GM15510 (cell line): ENCODE results near the gene ENO4.

Experiments
- POLR2A ChIP-seq: IDR thresholded peaks from 3 replicates; pipeline ENCODE4 v1.6.1; 2011; ENCODE audit warnings: borderline replicate concordance; ENCODE audit not compliant: insufficient read length; ENCODE audit errors: extremely low read depth

Gene ENO4

DNA sequence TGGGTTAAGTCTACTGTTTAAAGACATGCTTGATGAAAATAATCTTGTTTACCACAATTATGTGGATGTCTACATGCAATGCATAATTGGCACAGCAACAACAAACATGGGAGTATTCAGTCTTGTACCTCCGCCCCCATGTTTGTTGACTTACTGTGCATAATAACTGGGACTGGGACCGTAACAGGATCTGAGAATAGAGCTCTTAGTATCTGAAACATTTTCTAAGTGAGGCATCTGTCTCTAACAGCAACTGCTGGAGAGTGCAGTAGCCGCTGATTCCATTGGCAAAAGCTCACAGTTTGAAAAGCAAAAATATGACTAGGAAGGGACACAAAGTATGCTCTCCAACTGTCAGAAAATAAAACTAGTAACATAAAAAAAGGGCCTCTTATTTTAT lies 61.6 kb downstream of the ENO4 start:
- TF ChIP-seq POLR2A = no peak

DNA sequence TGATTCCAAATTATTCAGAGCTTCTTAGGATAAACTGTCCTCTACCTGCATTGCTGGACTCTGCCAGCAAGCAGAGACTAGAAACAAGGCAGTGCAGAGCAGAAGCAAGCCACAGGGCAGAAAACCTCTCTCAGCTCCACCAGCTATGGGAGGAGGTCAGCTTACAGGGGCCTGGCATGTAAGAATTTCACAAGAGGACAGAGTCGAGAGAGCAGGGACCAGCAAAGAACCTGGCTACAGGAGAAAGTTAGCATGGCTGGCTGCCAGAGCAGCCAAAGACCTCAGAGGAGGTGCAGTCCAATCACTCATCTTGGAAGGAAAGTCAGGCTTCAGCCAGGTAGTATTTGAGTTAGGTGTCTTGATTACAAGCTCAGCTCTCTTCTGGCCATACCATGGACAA lies 62.9 kb downstream of the ENO4 start:
- no peak for TF ChIP-seq POLR2A

DNA sequence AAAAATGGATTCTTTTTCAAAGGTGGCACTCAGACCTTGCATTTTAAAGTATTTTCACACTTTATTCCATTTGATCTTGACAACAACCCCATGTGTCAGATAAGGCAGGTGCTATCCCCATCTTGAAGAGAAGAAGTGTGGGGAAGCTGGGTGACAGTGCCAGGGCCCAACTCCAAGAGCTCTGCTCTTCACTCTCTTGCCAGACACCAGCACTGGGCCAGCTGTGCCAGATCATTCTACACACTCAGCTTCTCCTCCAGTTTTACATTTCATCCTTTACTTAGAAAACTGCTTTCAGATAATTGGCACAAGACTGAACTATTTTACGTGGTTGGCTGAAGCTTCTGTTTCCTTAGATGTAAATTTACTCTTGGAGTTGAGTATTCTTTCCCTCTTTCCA lies 64.4 kb downstream of the ENO4 start:
- no peak for TF ChIP-seq POLR2A

DNA sequence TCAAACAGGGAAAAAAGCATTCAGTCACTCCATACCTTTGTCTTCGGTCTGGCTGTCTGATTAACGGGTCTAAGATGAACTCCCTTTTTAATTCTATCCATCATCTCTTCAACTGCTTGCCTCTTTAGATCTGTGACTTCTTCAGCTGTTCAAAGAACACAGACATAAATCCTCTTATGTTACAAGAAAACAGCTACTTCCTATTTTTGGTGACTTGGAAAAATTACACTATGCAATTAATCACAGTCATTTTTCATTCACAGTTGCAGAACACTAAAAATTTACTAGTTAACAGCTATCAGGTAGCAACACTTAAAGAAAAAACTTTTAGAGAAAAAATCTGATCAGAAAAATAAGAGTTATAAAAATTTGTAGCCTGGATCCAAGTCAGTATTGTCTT lies 66.0 kb downstream of the ENO4 start:
- TF ChIP-seq POLR2A = no peak

DNA sequence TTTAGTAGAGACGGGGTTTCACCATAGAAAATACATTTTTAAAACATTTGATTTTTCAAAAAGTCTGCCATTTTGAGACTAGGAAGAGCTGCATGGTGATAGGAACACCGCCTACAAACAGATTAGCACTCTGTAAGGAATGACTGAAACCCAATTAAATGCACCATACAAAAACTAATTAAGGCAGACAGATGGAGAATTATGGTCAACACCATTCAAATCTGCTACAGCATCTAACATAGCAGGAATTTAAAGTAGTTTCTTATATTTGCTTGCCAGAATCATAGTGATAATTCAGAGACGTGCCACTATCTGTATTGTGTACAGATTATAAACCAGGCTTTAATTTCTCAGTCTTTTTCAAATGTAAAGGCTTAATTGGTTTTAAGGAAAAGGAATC lies 68.2 kb downstream of the ENO4 start:
- no peak for TF ChIP-seq POLR2A

DNA sequence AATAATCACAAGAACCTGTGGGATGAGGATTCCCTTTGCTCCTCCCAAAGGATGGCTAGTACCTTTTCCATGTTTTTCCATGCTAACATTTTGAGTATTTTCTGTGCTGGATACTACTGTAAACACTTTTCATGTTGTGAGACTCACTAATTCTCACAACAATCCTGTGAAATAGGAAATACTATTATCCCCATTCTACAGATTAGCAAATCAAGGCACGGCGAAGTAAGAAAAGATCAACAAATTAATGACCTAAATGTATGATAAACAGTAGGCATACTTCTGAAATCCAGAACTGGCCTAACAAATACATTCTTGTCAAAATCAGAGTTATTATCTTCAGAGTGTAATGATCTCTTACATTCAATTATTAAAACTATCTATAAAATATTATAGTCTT lies 69.3 kb downstream of the ENO4 start:
- TF ChIP-seq POLR2A = no peak

DNA sequence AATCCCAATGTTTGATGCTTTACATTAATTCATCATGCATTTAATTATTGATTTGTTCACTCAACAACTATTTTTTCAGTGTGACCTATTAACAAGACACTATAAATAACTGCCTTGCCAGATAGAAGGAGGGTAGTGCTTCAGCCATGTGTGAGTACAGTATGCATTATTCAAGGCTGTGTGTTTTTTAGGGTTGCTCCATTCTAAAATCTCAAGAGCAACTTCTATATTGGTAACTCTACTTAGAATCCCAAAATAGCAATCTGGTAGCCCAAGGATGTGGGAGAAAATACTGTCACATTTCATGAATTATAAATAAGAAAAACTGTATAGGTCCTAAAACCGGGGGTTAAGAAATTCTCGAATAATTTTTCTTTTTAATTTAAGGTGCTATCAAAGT lies 69.9 kb downstream of the ENO4 start:
- no peak for TF ChIP-seq POLR2A

DNA sequence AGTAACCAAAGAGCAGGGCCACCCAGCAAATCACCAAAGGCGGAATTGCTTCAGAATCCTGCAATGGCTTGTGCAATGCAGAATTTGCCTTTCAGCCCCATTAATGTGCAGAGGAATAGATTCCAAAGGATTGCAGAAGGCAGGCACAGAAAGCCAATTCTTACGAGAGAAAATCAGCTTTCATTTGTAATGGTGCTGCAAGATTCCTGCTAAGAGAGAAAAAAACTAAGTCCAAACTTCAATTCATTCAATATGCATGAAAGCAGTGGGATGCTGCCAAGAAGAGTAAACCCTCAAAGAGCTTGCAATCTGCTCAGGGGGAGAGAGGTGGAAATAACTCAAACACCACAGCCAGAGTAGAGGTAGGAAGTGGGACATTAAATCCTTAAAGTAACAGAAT lies 70.4 kb downstream of the ENO4 start:
- no peak for TF ChIP-seq POLR2A

DNA sequence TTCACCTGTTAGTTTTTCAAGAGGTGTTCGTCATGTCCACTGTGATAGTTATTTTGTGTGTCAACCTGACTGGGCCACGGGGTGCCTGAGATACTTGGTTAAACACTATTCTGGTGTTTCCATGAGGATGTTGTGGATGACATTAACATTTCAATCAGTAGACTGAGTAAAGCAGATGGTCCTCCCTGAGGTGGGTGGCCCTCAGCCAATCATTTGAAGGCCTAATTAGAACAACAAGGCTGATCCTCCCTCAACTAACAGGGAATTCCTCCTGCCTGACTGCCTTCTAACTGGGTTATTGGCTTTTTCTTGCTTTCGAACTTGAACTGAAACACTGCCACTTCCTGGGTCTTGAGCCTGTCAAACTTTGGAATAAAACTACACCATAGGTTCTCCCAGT lies 75.8 kb downstream of the ENO4 start:
- TF ChIP-seq POLR2A = no peak

DNA sequence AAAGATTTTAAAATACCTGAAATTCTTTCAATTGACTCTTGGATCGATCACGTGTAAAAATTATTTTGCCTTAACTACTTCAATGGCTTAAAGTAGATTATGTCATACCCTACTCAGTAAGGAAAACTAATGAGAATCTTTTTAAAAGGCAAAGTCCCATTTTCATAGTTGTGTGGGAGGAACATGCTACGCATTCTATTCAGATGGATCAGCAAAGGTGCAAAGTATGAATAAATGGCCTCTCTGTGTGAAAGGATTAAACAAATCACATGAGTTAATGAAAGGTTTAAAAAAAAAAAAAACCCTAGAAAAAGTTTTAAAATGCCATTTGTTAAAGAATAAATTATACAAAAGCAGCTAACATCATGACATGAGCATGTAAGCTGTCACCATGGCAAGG lies 77.1 kb downstream of the ENO4 start:
- no peak for TF ChIP-seq POLR2A

DNA sequence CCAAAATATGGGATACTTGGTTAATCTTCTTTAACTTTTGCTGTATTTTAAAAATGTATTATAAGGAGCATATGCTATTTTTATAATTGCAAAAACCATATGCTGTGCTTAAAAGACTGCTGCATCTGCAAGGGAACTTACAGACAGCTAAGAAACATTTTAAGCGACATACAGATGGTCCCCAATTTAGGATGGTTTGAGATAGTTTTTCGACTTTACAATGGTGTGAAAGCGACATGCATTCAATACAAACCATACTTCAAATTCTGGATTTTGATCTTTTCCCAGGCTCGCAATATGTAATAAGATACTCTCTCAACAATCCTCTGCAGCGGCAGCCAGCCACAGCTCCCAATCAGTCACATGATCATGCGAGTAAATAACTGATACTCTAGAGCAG lies 82.5 kb downstream of the ENO4 start:
- TF ChIP-seq POLR2A = no peak
